Measurements from ENCODE around the gene CNTNAP5.

The CNTNAP5 gene

DNA sequence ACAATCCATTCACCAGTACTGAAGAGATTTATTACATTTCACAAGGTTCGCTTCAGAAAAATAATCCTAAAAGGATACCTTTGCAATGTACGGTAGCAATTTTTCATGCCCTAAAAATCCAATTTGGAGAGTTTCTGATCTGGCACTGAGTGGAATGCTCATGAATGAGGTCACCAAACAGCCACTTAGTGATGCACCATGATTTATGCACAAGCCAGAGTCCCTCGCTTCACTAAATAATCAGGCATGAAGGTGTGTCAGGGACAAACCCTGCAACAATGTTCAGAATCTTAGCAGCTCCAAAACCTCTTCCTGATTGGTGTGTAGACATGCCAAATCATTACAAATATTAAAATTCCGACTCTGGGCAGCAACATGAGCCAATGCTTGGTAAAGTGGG is 221.1 kb downstream of the CNTNAP5 start:
- no peaks in the 10 kb centered on the region for H3K36me3 Mint-ChIP-seq (ENCODE audit: low read depth)

DNA sequence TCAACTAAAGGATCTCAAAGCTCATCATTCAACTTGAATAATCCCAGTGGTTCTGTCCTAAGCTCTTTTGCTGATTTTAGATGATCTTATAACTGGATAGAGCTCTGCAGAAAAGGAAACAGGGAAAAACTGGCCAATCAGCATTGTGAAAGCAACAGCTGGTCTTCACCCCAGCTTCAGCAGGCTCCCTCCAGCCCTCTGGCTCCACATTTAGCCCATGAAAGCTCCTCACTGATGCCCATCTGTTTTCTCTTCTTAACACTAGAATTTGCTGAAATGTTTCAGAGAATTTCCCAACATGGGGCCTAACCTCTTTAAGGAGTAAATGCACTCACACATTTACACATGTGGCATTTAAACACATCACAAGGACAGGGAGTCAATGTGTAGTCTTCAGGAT is 223.3 kb downstream of the CNTNAP5 start:
- H3K36me3 Mint-ChIP-seq (ENCODE audit: low read depth): no peaks in the 10 kb centered on the region

More for the DNA sequence above, 221.1 kb downstream of the CNTNAP5 start:
- peaks cover 12% of the 10 kb centered on the region for H3K9me3 Mint-ChIP-seq
- no peaks in the 10 kb centered on the region for H3K4me1 Mint-ChIP-seq (ENCODE audit: low read depth)
- no peaks in the 10 kb centered on the region for H3K27me3 Mint-ChIP-seq
- no peak overlapping the region for H3K27ac Mint-ChIP-seq
- no peak overlapping the region for H3K4me3 Mint-ChIP-seq

DNA sequence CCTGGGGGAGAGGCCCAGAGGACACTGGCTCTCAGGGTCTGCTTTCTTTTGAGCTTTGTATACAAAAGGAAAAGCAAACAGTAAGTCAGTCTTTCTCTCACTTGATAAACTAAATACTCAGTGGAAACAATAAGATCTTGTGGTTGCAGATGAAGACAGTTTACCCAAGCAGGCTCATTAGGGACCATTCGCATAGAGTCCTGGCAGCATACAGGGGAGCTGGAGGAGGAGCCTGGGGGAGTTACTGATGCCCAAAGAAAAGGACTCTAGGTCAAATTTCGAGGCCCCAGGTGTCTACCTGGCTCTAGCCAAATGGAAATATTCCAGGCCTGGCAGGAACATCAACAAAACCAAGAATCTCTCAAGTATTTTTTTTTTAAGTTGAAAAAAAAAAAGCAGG is 225.3 kb downstream of the CNTNAP5 start:
- no peak overlapping the region for H3K4me3 Mint-ChIP-seq
- no peaks in the 10 kb centered on the region for H3K4me1 Mint-ChIP-seq (ENCODE audit: low read depth)

More for the DNA sequence above, 223.3 kb downstream of the CNTNAP5 start:
- H3K27ac Mint-ChIP-seq: no peak overlapping the region
- peaks cover 5% of the 10 kb centered on the region for H3K9me3 Mint-ChIP-seq
- H3K4me1 Mint-ChIP-seq (ENCODE audit: low read depth): no peaks in the 10 kb centered on the region
- H3K4me3 Mint-ChIP-seq: no peak overlapping the region
- no peaks in the 10 kb centered on the region for H3K27me3 Mint-ChIP-seq

GRCh38 chr2:124254621-124255020 is 229.5 kb downstream of the CNTNAP5 start:
- Mint-ChIP-seq H3K9me3 (peaks cover 4% of the 10 kb centered on the region), H3K27me3 (no peaks in the 10 kb centered on the region), H3K36me3 (ENCODE audit: low read depth) (no peaks in the 10 kb centered on the region), H3K27ac (no peak overlapping the region), H3K4me3 (no peak overlapping the region), H3K4me1 (ENCODE audit: low read depth) (no peaks in the 10 kb centered on the region)

More for the DNA sequence above, 225.3 kb downstream of the CNTNAP5 start:
- Mint-ChIP-seq H3K36me3 (ENCODE audit: low read depth) (no peaks in the 10 kb centered on the region), H3K27ac (no peak overlapping the region), H3K9me3 (peaks cover 5% of the 10 kb centered on the region), H3K27me3 (no peaks in the 10 kb centered on the region)

- H3K4me1 Mint-ChIP-seq (ENCODE audit: low read depth): no peaks in the 10 kb centered on the region
- no peaks in the 10 kb centered on the region for H3K36me3 Mint-ChIP-seq (ENCODE audit: low read depth)
- no peak overlapping the region for H3K4me3 Mint-ChIP-seq
These were observed 232.0 kb downstream of the CNTNAP5 start for GRCh38 chr2:124257120-124257519.

GRCh38 chr2:124258140-124258880 is 233.2 kb downstream of the CNTNAP5 start:
- H3K9me3 Mint-ChIP-seq: peaks cover 4% of the 10 kb centered on the region
- no peaks in the 10 kb centered on the region for H3K36me3 Mint-ChIP-seq (ENCODE audit: low read depth)
- H3K27ac Mint-ChIP-seq: no peak overlapping the region
- H3K4me3 Mint-ChIP-seq: no peak overlapping the region
- no peaks in the 10 kb centered on the region for H3K27me3 Mint-ChIP-seq
- H3K4me1 Mint-ChIP-seq (ENCODE audit: low read depth): no peaks in the 10 kb centered on the region

More at GRCh38 chr2:124257120-124257519, 232.0 kb downstream of the CNTNAP5 start:
- no peaks in the 10 kb centered on the region for H3K27me3 Mint-ChIP-seq
- no peak overlapping the region for H3K27ac Mint-ChIP-seq
- H3K9me3 Mint-ChIP-seq: peaks cover 4% of the 10 kb centered on the region

- H3K27ac Mint-ChIP-seq: no peak overlapping the region
- H3K27me3 Mint-ChIP-seq: no peaks in the 10 kb centered on the region
- H3K4me3 Mint-ChIP-seq: no peak overlapping the region
- H3K9me3 Mint-ChIP-seq: peaks cover 10% of the 10 kb centered on the region
- H3K4me1 Mint-ChIP-seq (ENCODE audit: low read depth): no peaks in the 10 kb centered on the region
- H3K36me3 Mint-ChIP-seq (ENCODE audit: low read depth): no peaks in the 10 kb centered on the region
These were observed 236.4 kb downstream of the CNTNAP5 start for GRCh38 chr2:124261456-124261855.

- no peak overlapping the region for H3K27ac Mint-ChIP-seq
- H3K27me3 Mint-ChIP-seq: no peaks in the 10 kb centered on the region
- H3K9me3 Mint-ChIP-seq: peaks cover 9% of the 10 kb centered on the region
- H3K36me3 Mint-ChIP-seq (ENCODE audit: low read depth): no peaks in the 10 kb centered on the region
- no peaks in the 10 kb centered on the region for H3K4me1 Mint-ChIP-seq (ENCODE audit: low read depth)
- no peak overlapping the region for H3K4me3 Mint-ChIP-seq
These were observed 239.5 kb downstream of the CNTNAP5 start for GRCh38 chr2:124264551-124265091.

GRCh38 chr2:124267794-124268193 is 242.7 kb downstream of the CNTNAP5 start:
- H3K27ac Mint-ChIP-seq: no peak overlapping the region
- H3K36me3 Mint-ChIP-seq (ENCODE audit: low read depth): no peaks in the 10 kb centered on the region
- H3K9me3 Mint-ChIP-seq: peaks cover 9% of the 10 kb centered on the region
- H3K4me1 Mint-ChIP-seq (ENCODE audit: low read depth): no peaks in the 10 kb centered on the region
- H3K4me3 Mint-ChIP-seq: no peak overlapping the region
- H3K27me3 Mint-ChIP-seq: no peaks in the 10 kb centered on the region

GRCh38 chr2:124269348-124269747 is 244.3 kb downstream of the CNTNAP5 start:
- Mint-ChIP-seq H3K27ac (no peak overlapping the region), H3K9me3 (peaks cover 9% of the 10 kb centered on the region), H3K4me3 (no peak overlapping the region), H3K36me3 (ENCODE audit: low read depth) (no peaks in the 10 kb centered on the region), H3K27me3 (no peaks in the 10 kb centered on the region), H3K4me1 (ENCODE audit: low read depth) (no peaks in the 10 kb centered on the region)

DNA sequence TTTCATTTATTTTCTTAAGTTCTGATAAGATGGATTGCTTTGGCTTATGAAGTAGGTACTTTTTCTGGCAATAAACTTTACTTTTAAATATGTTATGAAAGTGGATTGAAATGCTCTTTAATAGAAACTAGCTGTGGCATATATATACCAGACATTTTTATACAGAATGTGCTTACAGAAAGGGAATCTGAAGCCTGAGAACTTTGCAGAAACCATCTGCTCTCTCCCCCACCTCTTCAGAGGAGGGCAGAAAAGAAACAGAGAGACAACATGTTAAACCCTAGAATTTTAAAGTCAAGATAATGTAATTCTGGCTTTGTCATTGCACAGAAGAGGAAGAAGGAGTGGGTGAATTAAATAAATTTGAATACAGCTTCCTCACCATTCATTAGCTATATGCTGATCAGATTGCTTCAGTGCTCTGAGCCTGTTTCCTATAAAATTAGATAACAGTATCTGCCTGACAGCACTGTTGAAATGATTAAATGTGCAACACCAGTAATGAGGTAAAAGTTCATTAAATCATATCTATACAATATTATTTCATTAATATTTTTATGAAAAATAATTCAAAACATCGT is 247.3 kb downstream of the CNTNAP5 start:
- Mint-ChIP-seq H3K36me3 (ENCODE audit: low read depth) (no peaks in the 10 kb centered on the region), H3K27ac (no peak overlapping the region), H3K9me3 (peaks cover 4% of the 10 kb centered on the region), H3K27me3 (no peaks in the 10 kb centered on the region), H3K4me1 (ENCODE audit: low read depth) (no peaks in the 10 kb centered on the region), H3K4me3 (no peak overlapping the region)

DNA sequence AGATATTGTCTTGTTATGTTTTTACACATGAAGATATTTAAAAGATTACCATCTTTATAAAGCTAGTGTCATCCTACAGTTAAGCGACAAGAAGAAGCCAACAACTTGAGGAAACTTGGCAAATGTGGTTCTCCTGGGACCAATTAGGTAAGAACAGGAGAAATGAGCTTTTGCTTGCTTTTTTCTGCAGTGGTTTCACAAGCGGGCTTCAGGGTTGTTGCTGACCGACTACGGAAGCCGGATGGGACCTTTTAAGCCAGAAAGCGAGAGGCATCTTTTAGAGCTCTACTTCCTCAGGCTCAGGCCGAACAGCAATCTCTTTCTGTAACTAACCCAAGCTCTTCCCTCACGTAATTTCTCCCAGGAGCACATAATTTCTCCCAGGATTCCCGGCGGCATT is 256.5 kb downstream of the CNTNAP5 start:
- H3K27ac Mint-ChIP-seq: no peak overlapping the region
- no peaks in the 10 kb centered on the region for H3K4me1 Mint-ChIP-seq (ENCODE audit: low read depth)
- no peaks in the 10 kb centered on the region for H3K36me3 Mint-ChIP-seq (ENCODE audit: low read depth)
- H3K9me3 Mint-ChIP-seq: no peaks in the 10 kb centered on the region
- H3K4me3 Mint-ChIP-seq: no peak overlapping the region
- H3K27me3 Mint-ChIP-seq: no peaks in the 10 kb centered on the region

DNA sequence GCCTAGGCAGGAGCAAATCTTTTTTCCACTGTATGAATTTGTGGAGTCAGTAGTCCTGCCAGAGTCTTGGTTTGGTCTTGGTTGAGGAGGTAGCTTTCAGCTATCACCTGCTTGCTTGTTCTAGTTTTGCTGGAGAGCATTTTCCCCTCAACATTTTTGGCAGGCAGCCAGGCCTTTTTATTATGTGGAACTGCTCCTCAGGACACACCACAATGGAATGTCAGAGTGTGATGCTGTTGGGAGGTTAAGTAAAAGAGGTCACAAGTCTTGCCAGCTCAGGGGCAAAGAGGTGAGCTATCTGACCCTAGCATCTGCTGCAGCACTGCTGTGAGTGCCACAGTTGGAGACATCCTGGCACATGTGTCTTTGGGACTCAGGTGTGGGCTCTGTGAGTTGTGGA is 258.0 kb downstream of the CNTNAP5 start:
- Mint-ChIP-seq H3K4me3 (no peak overlapping the region), H3K4me1 (ENCODE audit: low read depth) (no peaks in the 10 kb centered on the region), H3K36me3 (ENCODE audit: low read depth) (no peaks in the 10 kb centered on the region), H3K27me3 (no peaks in the 10 kb centered on the region), H3K9me3 (no peaks in the 10 kb centered on the region), H3K27ac (no peak overlapping the region)

GRCh38 chr2:124286089-124286783 is 261.1 kb downstream of the CNTNAP5 start:
- Mint-ChIP-seq H3K4me1 (ENCODE audit: low read depth) (no peaks in the 10 kb centered on the region), H3K9me3 (no peaks in the 10 kb centered on the region), H3K36me3 (ENCODE audit: low read depth) (no peaks in the 10 kb centered on the region), H3K4me3 (no peak overlapping the region), H3K27me3 (no peaks in the 10 kb centered on the region), H3K27ac (no peak overlapping the region)

DNA sequence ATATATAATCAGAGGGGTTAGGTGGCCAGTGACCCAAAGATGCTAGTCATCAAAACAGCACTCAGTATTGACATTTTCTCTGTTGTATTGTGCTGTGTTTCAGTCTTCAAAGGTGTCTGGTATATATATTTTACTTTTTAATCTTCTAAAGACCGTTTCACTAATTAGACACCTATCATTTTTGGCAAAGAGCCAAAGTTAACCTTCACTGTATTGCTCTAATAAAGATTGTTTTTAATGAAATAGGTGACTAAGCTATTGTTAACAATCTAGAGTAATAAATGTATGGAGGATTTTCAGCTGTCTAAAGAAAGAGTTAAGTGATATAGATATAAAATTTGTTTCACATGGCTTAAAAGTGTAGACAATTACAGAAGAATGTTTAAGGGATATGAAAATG is 264.0 kb downstream of the CNTNAP5 start:
- Mint-ChIP-seq H3K36me3 (ENCODE audit: low read depth) (no peaks in the 10 kb centered on the region), H3K4me3 (no peak overlapping the region), H3K27me3 (no peaks in the 10 kb centered on the region), H3K27ac (no peak overlapping the region), H3K9me3 (no peaks in the 10 kb centered on the region), H3K4me1 (ENCODE audit: low read depth) (no peaks in the 10 kb centered on the region)
